Cortex of kidney (tissue), 1 donor: ENCODE results near the gene GALNT1.

ENCODE experiments used
- DNase-seq: peaks from one replicate; lab custom pipeline; 2025; lab: John Stamatoyannopoulos, UW

Gene GALNT1

DNA sequence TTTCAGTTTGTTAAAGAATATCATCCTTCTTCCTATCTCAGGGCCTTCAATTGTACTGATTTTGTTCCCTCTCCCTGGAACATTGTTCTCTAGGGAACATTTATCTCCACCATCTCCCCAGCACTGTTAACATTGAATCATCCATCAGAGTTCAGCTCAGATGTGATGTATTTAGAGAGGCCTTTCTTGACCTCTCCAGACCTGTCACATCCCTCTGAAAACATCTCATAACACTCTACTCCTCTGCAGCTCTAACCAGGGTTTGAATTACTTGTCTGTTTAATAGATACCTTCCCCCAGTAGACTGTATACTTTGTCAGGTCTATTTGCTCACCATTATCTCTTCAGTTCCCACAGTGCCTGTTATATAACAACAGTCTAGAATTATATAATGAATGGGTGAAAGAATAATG, 98.6 kb downstream of the GALNT1 start:
- no peak for DNase-seq

DNA sequence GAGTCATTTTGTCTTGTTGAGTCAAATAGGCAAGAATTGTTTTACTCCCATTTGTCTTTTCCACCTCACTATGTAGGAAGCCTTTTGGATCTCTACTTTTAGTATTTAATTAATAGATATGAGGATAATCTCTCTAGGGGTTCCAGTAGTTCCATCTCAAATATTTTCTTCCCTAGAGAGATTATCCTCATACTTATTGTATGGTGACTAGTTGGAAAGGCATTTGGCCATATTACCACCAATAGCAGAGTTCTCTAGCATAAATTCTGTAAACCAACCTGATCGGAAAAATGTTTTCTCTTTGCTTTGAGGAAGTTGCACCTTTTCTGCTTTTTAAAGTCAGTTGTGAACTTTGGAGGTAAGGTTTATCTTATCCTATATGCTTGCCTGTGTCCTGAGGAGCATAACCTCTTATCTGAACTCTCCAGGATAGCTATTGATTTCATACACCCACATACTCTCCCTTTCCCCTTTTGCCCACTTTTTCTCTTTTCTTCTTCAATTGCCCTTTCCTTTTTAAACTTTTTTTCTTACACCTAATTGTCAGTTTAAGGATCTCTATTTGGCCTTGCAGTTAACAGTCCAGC, 100.8 kb downstream of the GALNT1 start:
- no peak for DNase-seq

DNA sequence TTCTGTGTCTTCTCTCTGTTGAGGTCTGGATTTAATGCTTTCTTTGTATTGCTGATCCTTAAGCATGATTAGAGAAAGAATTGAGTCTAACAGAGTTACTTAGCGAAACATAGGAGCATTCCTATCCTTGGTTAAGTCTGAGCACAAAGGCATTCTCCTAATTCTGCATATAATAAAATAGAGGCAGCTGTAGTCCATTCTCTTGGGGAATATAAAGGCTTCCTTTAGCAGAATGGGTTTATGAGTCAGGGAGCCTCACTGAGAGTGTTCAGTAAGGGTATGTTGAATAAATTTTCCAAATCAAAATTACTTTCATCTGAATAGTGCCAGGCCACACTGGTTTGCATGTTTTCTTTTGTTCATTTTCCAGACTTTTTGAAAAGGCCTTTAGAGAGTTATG, 101.5 kb downstream of the GALNT1 start:
- DNase-seq: no peak

DNA sequence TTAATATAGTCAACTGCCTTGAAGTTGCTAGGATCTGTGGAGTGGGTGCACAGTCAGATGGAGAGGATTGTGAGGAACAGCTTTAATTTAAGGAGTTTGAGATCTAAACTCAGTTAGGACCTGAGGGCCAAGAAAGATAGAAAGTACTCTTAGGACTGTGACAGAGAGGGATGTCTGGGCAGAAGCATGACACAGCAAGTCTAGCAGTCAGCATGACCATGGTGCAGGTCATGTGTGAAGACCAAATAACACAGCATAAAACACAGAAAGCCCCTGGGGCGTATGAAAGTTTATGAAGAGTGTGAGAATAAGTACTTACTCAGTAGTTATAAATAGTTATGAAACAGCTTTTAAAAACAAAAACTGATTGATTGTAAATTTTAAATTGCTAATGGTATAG, 107.2 kb downstream of the GALNT1 start:
- DNase-seq: no peak

DNA sequence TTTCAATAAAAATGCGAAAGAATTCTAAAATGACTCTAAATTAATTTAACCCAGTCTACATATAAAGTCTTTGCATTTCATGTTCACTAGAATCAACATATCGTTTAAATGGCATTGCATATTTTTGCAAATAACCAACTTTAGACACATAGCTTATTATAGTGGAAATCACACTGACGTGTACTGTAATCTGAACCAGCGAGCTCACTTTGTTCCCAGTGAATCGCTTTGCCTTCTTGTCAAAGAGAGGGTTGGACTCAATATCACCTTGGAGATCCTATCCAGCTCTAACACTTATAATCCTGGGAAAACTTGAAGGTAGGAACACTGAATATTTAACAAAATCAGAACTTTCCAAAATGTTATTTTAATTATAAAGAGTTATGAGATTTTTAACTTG, 108.2 kb downstream of the GALNT1 start:
- no peak for DNase-seq

DNA sequence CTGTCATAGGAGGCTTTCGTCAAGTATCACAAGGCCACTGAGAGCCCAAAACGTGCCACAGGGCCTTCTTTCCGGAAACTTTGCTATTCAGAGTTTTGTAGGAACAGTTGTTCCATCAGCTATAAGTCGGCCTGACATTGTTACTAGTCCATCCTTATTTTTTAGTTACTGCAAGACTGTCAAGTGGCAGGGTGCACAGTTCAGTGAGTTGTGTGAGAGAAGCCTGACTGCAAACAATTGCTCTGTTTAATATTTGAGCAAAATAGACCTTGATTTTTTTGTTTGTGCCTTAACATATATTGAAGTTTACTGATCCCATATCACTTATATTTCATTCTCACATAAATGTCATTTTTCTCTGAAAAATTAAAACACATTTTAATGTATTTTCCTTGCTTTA, 110.1 kb downstream of the GALNT1 start:
- DNase-seq: no peak

DNA sequence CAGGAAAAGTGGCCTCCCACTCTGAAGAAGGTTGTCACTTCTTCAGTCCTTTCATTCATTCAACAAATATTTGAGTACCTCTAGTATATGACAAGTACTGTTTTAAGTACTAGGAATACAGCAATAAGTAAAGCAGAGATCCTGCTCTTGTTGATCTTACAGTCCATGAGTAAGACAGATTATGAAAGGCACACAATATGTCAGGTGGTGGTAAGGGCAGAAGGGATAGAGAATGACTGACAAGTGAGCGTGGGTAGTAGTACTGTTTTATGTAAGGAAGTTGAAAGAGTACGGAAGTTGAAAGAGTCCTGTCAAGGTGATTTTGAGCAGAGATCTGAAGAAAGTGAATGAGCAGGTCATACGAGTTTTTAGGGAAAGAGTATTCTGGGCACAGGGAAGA, 111.3 kb downstream of the GALNT1 start:
- no peak for DNase-seq

DNA sequence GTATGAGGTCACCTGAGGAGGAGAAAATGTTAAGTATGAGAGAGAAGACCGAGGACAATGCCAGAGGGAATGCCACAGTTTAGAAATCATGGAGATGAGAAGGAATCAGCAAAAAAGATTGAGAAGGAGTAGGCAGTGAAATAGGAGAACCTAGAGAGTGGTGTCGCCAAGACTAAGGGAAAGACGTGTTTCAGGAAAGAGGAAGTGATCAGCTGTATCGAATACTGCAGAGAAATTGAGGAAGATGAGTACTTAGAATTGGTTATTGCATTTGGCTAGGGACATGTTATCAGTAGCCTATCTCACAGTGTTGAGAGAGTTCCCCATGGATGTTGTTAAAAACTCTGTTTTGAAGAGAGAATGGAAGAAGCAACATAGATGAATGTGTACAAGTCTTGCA, 112.3 kb downstream of the GALNT1 start:
- no peak for DNase-seq

DNA sequence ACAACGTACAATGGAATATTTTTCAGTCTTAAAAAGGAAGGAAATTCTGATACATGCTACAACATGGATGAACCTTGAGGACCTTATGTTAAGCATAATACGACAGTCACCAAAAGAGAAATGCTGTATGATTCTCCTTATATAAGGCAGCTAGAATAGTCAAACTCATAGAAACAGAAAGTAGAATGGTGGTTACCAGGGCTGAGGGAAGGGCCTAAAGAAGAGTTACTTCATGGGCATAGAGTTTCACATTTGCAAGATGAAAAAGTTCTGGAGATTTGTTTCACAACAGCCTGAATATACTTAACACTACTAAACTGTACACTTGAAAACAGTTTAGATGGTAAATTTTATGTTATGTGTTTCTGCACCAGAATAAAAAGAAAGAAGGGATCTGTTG, 113.3 kb downstream of the GALNT1 start:
- no peak for DNase-seq

DNA sequence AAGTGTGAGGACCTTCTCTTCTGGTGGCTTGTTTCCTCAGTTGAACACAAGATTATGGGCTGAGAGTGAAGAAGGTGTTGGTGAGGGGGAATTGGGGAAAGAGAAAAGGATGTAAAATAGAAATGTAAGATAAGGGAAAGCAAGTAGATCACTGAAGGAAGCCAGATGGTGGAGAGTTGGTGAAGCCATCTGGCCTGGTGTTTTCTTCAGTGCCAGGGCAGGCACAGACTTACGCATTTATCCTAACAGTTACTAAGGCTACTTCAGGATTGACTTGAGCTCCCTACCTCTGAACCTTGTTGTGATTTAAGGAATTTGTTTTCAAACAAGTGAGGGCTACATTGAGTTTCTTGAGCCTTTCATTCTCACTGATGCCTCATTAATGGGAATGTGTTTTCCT, 113.8 kb downstream of the GALNT1 start:
- no peak for DNase-seq

DNA sequence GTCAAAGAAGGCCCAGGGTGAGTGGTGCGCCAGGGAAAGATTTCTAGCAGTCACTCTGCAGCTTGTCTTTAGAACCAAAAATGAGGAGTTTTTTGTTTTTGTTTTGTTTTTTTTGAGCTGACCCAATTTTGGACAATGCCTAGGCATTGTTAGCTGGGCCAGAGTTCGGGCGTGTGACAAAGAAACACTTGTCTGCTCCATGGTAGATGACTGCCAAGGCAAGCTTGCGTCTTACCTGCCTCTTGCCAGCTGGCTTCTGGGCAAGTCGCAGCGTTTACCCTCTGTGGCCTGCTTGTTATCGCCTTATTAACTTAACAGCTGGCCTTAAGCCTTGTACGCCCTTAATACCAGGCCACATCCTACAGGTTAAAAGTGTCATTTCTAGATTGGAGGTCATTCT, 114.3 kb downstream of the GALNT1 start:
- no peak for DNase-seq

DNA sequence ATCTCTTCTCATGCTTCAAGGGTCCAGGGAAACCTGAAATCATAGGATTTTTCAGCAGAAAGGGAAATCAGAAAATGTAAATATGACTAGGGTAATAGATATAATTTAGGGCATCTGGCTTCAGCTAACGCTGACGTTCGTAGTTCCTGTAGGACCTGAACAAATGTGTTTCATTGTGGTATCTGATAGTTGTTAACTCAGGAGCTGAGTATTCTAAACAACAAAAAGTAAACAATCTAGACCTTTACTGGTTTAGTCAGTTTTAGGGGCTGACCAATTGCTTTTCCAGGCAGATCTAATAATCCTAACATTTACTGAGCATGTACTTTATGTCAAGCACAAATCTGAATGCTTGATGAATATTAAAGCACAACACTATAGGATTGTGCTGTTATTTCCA, 114.8 kb downstream of the GALNT1 start:
- no peak for DNase-seq

DNA sequence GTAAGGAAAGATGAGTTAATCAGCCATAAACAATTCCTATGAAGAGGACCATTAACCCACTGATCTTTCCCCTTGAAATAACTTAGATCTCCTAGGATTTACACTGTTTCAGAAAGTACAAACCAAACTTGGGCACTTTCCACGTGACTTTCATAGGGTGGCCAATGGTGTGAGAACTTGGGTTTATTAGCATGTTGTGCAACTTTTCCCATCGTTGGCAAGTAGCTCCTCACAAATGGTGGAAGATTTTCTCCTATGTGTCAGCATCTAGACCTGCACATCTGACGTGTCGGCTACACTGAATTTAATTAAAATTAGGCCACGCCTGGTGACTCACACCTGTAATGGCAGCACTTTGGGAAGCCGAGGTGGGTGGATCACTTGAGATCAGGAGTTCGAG, 116.3 kb downstream of the GALNT1 start:
- no peak for DNase-seq

DNA sequence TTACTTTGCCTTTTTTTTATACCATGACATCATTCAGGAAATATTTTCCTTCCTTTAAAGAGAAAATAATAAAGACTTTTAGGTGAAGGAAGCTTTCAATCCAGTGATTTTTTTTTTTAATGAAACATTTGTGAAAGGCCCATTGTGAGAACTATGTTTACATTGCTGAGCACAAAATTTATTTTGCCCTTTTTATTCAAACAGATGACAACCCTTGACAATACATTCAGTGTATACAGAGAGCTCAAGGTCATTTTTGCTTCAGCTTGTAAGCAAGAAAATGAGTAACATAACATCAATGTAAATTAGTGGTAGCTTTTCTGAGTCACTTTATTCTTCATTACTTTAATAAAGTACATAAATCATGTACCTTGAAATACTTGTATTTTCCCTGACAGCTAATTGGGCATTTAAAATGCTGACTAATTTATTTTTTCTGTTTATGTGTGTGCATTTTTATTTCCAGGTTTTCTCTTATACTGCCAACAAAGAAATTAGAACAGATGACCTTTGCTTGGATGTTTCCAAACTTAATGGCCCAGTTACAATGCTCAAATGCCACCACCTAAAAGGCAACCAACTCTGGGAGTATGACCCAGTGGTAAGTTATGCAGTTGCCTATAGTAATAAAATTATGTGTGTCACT, 121.6 kb downstream of the GALNT1 start:
- no peak for DNase-seq

DNA sequence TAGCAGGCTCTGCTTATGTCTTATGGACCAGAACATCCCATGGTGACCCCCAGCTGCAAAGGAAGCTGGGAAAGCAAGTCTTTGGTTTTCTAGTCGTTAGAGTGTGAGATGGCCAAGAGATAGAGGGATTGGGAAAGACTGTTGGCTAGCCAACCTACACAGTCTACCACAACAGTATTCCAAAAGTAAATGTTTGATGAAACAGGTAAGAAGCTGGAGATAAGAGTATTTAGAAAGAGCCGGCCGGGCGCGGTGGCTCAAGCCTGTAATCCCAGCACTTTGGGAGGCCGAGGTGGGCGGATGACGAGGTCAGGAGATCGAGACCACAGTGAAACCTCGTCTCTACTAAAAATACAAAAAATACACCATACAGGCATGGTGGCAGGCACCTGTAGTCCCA, 124.4 kb downstream of the GALNT1 start:
- no peak for DNase-seq

DNA sequence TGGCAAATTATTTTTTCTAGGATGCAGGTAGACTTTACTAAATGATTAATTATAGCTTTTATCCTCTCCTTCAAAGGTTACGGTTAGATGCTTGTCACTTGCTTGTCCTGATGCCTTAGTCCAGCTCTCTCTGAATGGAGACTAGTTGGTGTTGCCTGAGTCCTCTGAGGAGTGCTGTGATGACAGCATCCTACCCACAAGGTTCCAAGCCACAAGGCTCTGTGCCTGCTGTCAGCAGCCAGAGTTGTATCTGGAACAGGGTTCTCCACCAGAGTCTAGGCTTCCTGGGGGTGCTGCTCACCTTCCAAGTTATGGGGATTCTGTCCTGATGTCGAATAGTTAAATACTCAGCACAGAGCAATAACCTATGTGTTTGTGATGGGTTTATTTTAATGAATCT, 125.7 kb downstream of the GALNT1 start:
- no peak for DNase-seq

DNA sequence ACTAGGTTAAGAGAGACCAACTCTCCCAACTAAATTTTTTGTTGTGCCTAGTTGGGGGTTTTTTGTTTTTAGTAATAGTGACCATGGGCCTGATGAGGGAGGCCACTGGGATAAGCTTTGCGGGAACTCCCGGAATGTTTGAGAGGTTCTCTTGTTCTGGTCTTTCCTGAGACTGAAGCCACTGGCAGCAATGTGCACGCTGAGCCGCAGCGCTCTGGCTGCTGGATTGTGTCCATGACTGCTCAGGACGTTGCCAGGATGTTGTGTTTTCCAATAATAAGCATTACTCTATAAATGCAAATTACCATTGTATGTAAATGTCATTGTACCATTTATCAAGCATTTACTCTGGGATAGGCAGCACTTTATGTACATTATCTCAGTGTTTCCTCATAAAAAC, 126.1 kb downstream of the GALNT1 start:
- DNase-seq: no peak

DNA sequence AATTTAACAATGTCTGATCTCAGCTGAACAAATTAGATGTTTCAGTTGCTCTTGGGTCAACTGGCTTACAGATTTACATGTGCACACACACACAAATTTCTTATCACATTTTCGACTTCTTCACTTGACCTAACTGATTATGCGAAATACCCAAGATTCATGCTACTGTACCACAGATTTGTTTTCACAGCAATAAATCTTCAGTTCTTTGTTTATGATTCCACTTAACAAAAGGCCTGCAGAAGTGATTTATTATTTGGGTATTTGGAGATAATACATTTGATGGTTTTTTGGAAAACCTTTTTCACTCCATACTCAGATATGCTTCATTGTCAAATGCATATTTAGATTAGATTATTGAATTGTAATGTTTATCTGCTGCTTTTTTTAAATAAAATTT, 129.0 kb downstream of the GALNT1 start:
- no peak for DNase-seq

DNA sequence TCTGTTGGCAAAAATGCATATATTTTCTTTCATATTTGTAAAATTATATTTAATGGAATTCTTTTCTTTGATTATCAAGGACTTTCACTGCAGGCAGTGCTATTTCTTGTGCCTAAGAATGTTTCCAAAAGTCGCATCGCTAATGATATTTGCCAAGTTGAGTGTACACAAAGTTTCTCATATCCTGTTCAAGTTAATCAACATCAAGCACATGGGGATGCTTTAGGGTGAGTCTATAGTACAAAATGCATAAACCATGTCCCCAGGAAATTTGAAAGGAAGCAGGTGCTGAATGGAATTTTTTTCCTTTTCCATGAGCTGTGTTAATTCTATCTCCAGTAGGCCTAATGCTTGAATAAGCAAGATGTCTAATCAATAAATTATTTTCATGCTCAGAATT, 129.7 kb downstream of the GALNT1 start:
- no peak for DNase-seq

DNA sequence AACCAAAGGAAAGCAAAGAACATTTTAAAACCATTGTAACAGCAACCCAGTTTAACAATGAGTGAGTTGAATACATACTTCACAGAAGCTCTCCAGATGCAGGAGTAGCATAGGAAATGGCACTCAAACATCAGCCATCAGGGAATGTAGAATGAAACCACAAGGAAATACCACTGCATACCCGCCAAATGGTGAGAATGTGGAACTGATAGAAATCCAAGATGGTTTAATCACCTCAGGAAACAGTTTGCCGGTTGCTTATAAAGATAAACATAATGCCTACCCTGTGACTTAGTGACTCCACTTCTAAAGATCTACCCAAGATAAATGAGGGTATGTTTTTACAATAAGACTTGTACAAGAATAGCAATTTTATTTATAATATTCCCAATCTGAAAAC, 132.0 kb downstream of the GALNT1 start:
- DNase-seq: no peak

DNA sequence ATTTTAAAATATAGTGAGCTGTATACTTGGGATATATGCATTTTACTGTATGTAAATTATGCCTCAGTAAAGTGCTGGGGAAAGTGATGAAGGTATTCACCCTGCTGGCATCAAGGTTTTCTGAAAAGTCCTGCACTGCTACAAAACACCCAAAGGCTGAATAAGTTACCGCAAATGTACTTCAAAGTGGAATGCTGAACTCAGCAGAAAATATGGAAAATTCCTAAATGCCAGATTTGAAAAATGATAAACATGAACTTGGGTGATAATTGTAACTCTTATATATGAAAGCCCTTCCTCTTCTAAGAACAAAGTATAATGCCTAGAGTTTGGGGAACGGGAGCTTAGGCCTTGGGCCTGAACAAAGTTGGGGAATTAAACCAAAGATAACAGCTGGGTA, 133.0 kb downstream of the GALNT1 start:
- DNase-seq: no peak

DNA sequence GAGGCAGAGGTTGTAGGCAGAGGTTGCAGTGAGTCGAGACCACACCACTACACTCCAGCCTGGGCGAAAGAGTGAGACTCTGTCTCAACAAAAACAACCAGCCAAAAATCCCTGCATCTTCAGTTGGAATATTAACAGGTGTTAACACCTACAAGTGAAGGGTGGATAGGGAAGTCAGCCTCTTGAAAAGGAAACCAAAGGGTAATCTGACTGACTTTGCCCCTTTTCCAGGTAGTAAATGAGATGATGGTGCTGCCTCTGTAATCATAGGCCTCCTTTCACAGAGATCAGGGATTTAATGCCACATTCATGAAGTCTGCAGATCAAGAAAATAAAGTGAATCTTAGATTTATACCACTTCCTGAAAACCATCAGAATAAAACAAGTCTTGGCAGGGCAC, 133.6 kb downstream of the GALNT1 start:
- DNase-seq: no peak

DNA sequence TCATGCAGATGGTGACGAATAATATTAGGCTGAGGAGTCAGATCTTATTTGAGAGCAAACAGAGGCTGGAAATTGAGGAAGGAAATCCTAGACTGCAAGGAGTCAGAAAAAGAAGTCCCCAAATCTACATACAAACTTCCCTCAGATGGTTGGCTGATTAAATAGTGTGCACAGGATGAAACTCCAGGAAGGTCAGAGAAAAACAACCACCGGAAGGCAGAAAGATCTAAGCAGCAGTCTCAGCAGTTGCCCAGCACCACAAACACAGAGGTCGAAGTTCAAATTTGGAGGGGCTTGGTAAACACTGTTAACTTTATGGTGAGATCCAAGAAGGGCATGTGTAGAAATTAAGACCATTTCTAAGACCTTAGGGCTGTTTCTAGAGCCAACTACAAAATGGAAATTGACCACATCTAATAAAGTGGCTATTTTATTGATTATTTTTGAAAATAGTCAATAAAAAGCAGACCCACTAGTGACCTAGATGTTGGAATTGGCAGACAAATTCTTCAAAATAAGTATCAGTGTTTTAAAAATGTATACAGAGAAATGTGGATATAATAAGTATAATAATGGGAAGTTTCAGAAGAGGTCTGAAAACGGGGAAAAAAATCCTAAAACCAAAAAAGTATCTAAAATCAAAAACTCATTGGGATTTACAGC, 134.8 kb downstream of the GALNT1 start:
- no peak for DNase-seq

DNA sequence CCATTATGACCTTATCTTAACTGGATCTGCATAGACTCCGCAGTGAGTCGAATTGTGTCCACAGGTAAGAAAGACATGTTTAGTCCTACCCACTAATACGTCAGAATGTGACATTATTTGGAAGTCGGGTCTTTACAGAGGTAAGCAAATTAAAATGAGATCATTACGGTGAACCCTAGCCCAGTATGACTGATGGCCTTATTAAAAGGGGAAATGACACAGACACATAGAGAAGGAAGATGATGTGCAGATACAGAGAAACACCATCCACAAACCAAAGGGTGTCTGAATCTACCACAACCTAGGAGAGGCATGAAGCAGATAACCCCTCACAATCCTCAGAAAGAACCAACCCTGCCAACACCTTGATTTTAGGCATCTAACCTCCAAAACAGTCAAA, 135.6 kb downstream of the GALNT1 start:
- DNase-seq: no peak
